GM18517 (cell line): ENCODE results near the gene RIOK1.

Source experiments
- ATAC-seq: cut with Tn5 transposase; IDR thresholded peaks from one replicate; pipeline ENCODE4 v1.9.1; 2021; ENCODE audit warnings: mild to moderate bottlenecking, moderate library complexity; ENCODE audit not compliant: unreplicated experiment

The RIOK1 gene

GRCh38 chr6:7406743-7407142 is 17.1 kb downstream of the RIOK1 start:
- no peak for ATAC-seq

- no peak for ATAC-seq
Measured at GRCh38 chr6:7409740-7410139, 20.1 kb downstream of the RIOK1 start.

- no peak for ATAC-seq
Measured at GRCh38 chr6:7410851-7411250, 21.2 kb downstream of the RIOK1 start.

- ATAC-seq, result no peak
Measured at GRCh38 chr6:7411328-7411727, 21.7 kb downstream of the RIOK1 start.

- no peak for ATAC-seq
Measured at GRCh38 chr6:7413151-7413823, 23.7 kb downstream of the RIOK1 start.

- no peak for ATAC-seq
Measured at GRCh38 chr6:7414811-7415210, 25.2 kb downstream of the RIOK1 start.

GRCh38 chr6:7417684-7418083 is 28.1 kb downstream of the RIOK1 start:
- no peak for ATAC-seq

GRCh38 chr6:7418238-7418905 is 28.8 kb downstream of the RIOK1 start:
- ATAC-seq, result no peak

GRCh38 chr6:7419065-7419464 is 29.5 kb downstream of the RIOK1 start:
- ATAC-seq, result no peak

- ATAC-seq, result no peak
Measured at GRCh38 chr6:7421066-7421465, 31.5 kb downstream of the RIOK1 start.

- ATAC-seq, result no peak
Measured at GRCh38 chr6:7424058-7424457, 34.5 kb downstream of the RIOK1 start.

GRCh38 chr6:7424967-7425807 is 35.6 kb downstream of the RIOK1 start:
- no peak for ATAC-seq

GRCh38 chr6:7425808-7426190 is 36.2 kb downstream of the RIOK1 start:
- ATAC-seq, result no peak

GRCh38 chr6:7426447-7427169 is 37.0 kb downstream of the RIOK1 start:
- no peak for ATAC-seq

GRCh38 chr6:7431313-7431673 is 41.7 kb downstream of the RIOK1 start:
- ATAC-seq, result no peak

GRCh38 chr6:7431674-7432390 is 42.2 kb downstream of the RIOK1 start:
- ATAC-seq, result no peak

GRCh38 chr6:7432391-7433120 is 42.9 kb downstream of the RIOK1 start:
- ATAC-seq, result no peak

- no peak for ATAC-seq
Measured at GRCh38 chr6:7433121-7433617, 43.6 kb downstream of the RIOK1 start.

GRCh38 chr6:7434672-7435071 is 45.1 kb downstream of the RIOK1 start:
- ATAC-seq, result no peak

GRCh38 chr6:7438011-7438410 is 48.4 kb downstream of the RIOK1 start:
- no peak for ATAC-seq
